Fibroblast of upper back skin (primary cell): ENCODE measurements around the gene KLF14.
"Not testable (repeated sequence)": the region's sequence is repeated elsewhere in the genome, so short reads cannot be mapped to it uniquely, and the experiment has no call there.

ENCODE experiments used
- DNase-seq: peaks from one replicate; pipeline ENCODE4 v3.0.0-alpha.2; 2013

KLF14 gene

GRCh38 chr7:130733931-130734814, at the start of gene KLF14:
KLF14 (minus strand) TSS chr7:130734207; CDS start chr7:130734033, 174 bp downstream.
- peak; percentile 10 for DNase-seq

GRCh38 chr7:130781346-130781745, 47.3 kb upstream of the KLF14 start:
- no peak for DNase-seq

GRCh38 chr7:130777426-130777825, 43.4 kb upstream of the KLF14 start:
- DNase-seq: no peak

GRCh38 chr7:130772456-130772855, 38.4 kb upstream of the KLF14 start:
- not testable (repeated sequence) for DNase-seq

GRCh38 chr7:130768854-130769253, 34.8 kb upstream of the KLF14 start:
- no peak for DNase-seq

- DNase-seq: not testable (repeated sequence)
Measured at GRCh38 chr7:130764569-130764968, 30.6 kb upstream of the KLF14 start.

GRCh38 chr7:130758429-130759056, 24.5 kb upstream of the KLF14 start:
- peak; percentile 55 for DNase-seq

- no peak for DNase-seq
Measured at GRCh38 chr7:130756316-130756715, 22.3 kb upstream of the KLF14 start.

- DNase-seq: no peak
Measured at GRCh38 chr7:130752424-130752823, 18.4 kb upstream of the KLF14 start.

GRCh38 chr7:130750755-130751154, 16.7 kb upstream of the KLF14 start:
- DNase-seq: no peak

- DNase-seq: no peak
Measured at GRCh38 chr7:130748531-130749389, 14.8 kb upstream of the KLF14 start.

- DNase-seq: no peak
Measured at GRCh38 chr7:130741331-130741995, 7.5 kb upstream of the KLF14 start.

- no peak for DNase-seq
Measured at GRCh38 chr7:130740606-130741005, 6.6 kb upstream of the KLF14 start.

- DNase-seq: no peak
Measured at GRCh38 chr7:130736298-130736900, 2.4 kb upstream of the KLF14 start.

GRCh38 chr7:130734815-130735716, 1.1 kb upstream of the KLF14 start:
- DNase-seq: no peak

GRCh38 chr7:130732980-130733930, 752 bp downstream of the KLF14 start:
- DNase-seq: peak; percentile 4

- DNase-seq: peak; percentile 7
Measured at GRCh38 chr7:130723784-130724183, 10.2 kb downstream of the KLF14 start.

GRCh38 chr7:130721486-130722277, 12.3 kb downstream of the KLF14 start:
- DNase-seq: peak; percentile 56

GRCh38 chr7:130719541-130719940, 14.5 kb downstream of the KLF14 start:
- no peak for DNase-seq
